HG03066 (cell line): Measurements from ENCODE around the gene LYSMD4.

ENCODE experiments used
- ATAC-seq: cut with Tn5 transposase; IDR thresholded peaks from one replicate; pipeline ENCODE4 v1.9.1; 2021; ENCODE audit warnings: low read depth; ENCODE audit not compliant: unreplicated experiment

The LYSMD4 gene

GRCh38 chr15:99707473-99708270 is 25.6 kb downstream of the LYSMD4 start:
- no peak for ATAC-seq

- no peak for ATAC-seq
Observed at GRCh38 chr15:99706557-99707303, 26.5 kb downstream of the LYSMD4 start.

GRCh38 chr15:99704444-99704838 is 28.8 kb downstream of the LYSMD4 start:
- peak; percentile 58 for ATAC-seq

GRCh38 chr15:99703603-99704443 is 29.4 kb downstream of the LYSMD4 start:
- peak; percentile 26 for ATAC-seq

GRCh38 chr15:99702895-99703602 is 30.2 kb downstream of the LYSMD4 start:
- ATAC-seq: no peak

- ATAC-seq: no peak
Observed at GRCh38 chr15:99696096-99696495, 37.1 kb downstream of the LYSMD4 start.

- no peak for ATAC-seq
Observed at GRCh38 chr15:99692825-99693224, 40.4 kb downstream of the LYSMD4 start.

- ATAC-seq: no peak
Observed at GRCh38 chr15:99686290-99686689, 46.9 kb downstream of the LYSMD4 start.

GRCh38 chr15:99683000-99683670 is 50.1 kb downstream of the LYSMD4 start:
- no peak for ATAC-seq

GRCh38 chr15:99682455-99682854 is 50.8 kb downstream of the LYSMD4 start:
- ATAC-seq: no peak

- ATAC-seq: no peak
Observed at GRCh38 chr15:99681990-99682389, 51.2 kb downstream of the LYSMD4 start.

GRCh38 chr15:99680276-99680675 is 53.0 kb downstream of the LYSMD4 start:
- no peak for ATAC-seq

GRCh38 chr15:99677540-99678134 is 55.6 kb downstream of the LYSMD4 start:
- ATAC-seq: peak; percentile 90
